Measurements from ENCODE around the gene MTREX. TPM values are rescaled to one million over a fixed set of nuclear protein-coding genes. Genes with fewer than 3 reads are reported as not detected.

Gene MTREX
- total and polyA plus RNA-seq, 2 of the 8 experiments (the other 6 are each of a cell fraction or from before 2014, with no cell fraction given): 16.0 to 130 TPM

DNA sequence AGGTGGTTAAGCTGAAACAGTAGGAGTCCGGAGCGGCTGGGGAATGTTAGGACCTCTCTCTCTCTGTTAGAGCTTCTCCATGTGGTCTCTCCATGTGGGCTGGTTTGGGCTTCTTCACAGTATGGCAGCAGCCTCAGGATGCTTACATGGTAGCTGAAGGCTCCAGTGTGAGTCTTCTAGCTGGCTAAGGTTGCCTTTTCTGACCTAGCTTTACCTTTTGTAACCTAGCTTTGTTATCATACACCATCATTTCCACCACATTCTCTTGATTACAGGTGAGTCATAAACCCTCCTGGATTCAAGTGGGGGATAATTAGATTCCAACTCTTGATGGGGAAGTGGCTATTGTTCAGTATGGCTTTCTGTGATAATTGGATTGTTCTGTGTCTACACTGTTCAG is 98.5 kb downstream of the MTREX start (continued):
- no peak for TF ChIP-seq SUZ12 (IDR thresholded peaks at IDR 0.05; ENCODE audit: low read length)
